HG03097 (cell line): ENCODE data around the gene ARHGAP11A.
"Not testable (repeated sequence)": the region's sequence is repeated elsewhere in the genome, so short reads cannot be mapped to it uniquely, and the experiment has no call there.

Experiments used
- ATAC-seq: cut with Tn5 transposase; IDR thresholded peaks from one replicate; pipeline ENCODE4 v1.9.1; 2021; ENCODE audit not compliant: unreplicated experiment, low FRiP score

ARHGAP11A gene

DNA sequence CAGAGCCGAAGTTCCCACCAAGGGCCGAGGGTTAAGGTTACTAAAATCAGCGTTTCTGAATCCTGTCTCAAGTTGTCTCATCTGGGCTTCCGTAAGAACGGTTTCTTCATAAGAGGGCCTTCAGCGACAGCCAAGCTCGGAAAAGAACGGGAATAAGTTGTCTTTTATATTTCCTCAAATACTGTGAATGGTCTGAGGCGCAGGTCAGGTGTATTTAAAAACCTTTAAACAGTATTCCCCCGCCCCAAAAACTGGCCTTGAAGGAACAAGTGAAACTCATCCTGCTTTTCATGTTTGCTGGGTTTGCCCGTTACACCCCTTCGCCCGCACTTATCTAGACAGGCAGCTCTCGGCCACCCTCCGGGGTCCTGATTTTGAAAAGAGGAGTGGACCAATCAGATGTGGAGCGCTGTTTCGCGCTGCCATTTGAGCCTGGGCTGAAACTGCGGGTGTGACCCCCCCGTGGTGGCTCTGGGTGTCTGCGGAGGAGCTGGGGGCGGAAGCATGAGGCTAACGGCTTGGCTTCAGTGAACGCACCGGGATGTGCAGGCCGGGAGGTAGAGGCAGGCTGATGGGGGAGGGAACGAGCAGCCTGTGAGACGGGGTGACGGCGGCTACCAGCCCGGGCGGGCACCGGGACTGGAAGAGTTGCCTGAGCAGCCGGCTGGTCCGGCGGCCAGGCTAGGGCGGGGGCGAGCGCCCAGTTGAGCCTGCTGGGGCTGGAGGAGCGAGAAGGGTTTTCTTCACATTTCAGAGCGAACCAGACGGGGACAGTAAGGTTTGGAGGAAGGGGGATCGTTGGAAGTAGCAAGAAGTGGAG lies at the start of gene ARHGAP11A:
Gene ARHGAP11A, plus strand, starts transcription at position 454 of the 820 bp plus-strand sequence. CDS start 708 bp downstream, outside the sequence.
- peak; percentile 56 for ATAC-seq

DNA sequence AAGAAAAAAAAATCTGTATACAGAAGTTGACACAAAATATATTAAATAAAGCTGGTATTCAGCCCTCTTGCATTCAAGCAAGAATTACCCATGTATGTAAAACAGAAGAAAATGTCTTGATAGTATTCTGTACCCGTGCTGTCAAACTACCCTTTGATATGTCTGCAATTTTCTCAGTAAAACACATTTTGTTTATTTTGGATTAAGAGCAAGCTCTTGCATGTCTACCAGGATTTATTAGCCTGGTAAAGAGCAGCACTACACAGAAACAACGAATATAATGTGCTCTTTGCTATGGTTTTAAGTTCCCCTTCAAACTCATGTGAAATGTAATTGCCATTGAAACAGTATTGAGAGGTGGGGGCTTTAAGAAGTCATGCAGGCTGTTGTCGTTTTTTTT lies 46.3 kb upstream of the ARHGAP11A start:
- ATAC-seq: not testable (repeated sequence)

- ATAC-seq: not testable (repeated sequence)
Measured at GRCh38 chr15:32578482-32578881, 36.8 kb upstream of the ARHGAP11A start.

DNA sequence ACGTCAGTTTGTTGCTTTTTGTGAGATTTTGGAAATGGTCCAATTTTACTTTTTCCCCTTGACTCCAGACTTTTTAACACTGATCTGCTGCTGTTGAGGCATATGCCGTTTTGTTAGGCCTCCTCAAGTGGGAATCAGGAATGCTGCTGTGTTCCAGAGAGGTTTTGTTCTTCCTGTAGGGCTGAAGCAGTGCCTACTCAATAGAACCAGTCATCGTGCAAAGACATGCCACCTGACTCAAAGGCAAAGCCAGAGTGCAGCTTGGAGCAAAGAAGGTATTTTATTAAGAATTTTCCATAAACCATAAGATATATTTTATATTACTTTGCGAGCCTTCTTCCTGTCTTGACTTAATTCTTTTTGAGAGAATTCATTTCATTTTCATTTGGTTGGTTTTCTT lies 29.5 kb upstream of the ARHGAP11A start:
- ATAC-seq: not testable (repeated sequence)

DNA sequence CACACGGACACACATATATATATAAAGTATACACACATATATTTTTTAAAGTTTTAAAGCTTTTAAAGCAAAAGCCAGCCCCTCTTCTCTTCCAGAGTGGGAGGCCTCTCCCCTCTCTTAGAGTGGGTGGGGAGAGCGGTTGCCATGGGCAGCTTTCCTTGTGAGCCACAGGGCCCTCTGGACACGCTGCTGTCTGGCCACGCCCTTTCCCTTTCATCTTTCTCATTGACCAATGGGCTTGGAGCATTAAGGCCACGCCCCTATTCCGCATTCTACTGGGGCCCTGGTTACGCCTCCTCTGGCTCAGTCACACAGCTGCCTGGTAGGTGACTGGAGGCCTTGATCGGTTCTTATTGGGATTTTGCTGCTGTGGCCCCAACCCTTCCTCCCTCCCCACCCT lies 22.2 kb upstream of the ARHGAP11A start, which contains the start of gene GOLGA8N:
Gene GOLGA8N, plus strand, starts transcription at position 306 of the 400 bp plus-strand sequence.
- not testable (repeated sequence) for ATAC-seq

DNA sequence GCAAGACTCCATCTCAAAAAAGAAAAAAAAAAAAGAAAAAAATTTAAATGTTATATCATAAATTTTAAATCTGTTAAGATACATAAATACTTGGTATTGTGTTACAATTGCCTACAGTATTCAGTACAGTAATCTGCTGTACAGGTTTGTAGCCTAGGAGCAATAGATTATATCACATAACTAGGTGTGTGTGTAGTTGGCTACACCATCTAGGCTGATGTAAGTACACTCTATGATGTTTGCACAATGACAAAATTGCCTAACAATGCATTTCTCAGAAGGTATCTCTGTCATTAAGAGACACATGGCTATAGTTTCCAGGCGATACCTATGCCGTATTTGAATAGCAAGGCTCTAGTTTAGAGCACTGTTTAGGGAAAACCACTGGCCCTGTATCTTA lies 5.8 kb upstream of the ARHGAP11A start:
- not testable (repeated sequence) for ATAC-seq

DNA sequence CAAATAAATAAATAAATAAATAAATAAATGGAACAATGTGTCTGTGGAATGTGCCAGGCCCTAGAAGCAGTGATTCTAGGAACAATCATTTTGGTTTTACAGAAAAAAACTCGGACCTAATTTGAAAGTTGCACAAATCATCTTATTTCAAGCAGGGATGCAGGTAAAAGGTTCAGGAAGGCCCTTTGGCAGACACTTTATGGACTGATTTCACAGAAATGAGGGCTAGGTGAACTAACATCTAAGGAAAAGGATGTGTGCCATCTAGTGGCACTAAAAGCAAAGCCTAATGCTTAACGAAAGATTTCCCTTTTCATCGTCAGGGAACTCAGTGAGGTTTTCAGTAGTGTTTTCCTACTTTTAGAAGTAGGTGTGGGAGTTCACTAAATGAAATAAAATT lies 4.6 kb upstream of the ARHGAP11A start:
- not testable (repeated sequence) for ATAC-seq

DNA sequence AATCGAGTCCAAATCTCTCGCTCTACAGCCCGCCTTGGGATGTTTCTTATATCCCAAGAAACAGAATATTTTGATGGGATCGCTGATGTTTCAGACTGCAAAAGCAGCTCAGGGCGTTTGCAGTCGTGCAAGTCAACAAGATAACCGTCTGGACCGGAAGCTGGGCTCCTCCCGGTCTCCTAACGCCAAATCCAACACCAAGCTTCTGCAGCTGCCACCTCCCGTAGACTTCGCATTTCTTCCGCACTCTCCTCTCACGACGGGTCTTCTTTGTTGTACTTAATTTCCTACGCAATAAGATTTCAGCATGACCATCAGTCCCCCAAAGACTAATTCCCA lies 623 bp upstream of the ARHGAP11A start:
- peak; percentile 17 for ATAC-seq

GRCh38 chr15:32615871-32616426 lies 645 bp downstream of the ARHGAP11A start:
- peak; percentile 25 for ATAC-seq

DNA sequence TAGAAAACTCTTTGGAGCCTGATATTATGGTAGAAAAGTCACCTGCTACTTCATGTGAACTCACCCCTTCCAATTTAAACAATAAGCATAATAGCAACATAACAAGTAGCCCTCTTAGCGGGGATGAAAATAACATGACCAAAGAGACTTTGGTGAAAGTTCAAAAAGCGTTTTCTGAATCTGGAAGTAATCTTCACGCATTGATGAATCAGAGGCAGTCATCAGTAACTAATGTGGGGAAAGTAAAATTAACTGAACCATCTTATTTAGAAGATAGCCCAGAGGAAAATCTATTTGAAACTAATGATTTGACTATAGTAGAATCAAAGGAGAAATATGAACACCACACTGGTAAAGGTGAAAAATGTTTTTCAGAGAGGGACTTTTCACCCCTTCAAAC lies 21.1 kb downstream of the ARHGAP11A start:
- ATAC-seq: no peak

DNA sequence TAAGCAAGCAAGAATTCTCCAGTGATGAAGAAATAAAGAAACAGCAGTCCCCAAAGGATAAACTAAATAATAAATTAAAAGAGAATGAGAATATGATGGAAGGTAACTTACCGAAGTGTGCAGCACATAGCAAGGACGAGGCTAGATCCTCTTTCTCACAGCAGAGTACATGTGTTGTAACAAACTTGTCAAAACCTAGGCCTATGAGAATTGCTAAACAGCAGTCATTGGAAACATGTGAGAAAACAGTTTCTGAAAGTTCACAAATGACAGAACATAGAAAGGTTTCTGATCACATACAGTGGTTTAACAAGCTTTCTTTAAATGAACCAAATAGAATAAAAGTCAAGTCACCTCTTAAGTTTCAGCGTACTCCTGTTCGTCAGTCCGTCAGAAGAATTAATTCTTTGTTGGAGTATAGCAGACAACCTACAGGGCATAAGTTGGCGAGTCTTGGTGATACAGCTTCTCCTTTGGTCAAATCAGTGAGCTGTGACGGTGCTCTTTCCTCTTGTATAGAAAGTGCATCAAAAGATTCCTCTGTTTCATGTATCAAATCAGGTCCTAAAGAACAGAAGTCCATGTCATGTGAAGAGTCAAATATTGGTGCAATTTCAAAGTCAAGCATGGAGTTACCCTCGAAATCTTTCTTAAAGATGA lies 21.7 kb downstream of the ARHGAP11A start:
- no peak for ATAC-seq

DNA sequence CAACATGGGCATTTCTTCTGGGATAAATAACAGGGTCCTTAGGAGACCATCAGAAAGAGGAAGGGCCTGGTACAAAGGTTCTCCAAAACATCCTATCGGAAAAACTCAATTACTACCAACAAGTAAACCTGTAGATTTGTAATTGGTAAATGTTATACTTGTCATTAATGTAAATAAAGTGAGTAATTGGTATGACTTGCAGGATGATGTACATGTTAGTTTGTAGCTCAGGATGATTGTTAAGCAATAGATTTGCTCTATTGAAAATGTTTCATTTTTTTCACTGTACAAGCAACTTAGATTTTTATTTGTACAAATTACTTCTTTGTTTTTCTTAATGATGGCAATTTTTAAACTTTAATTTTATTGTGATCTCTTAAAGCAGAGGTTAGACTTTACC lies 22.4 kb downstream of the ARHGAP11A start:
- ATAC-seq: no peak

DNA sequence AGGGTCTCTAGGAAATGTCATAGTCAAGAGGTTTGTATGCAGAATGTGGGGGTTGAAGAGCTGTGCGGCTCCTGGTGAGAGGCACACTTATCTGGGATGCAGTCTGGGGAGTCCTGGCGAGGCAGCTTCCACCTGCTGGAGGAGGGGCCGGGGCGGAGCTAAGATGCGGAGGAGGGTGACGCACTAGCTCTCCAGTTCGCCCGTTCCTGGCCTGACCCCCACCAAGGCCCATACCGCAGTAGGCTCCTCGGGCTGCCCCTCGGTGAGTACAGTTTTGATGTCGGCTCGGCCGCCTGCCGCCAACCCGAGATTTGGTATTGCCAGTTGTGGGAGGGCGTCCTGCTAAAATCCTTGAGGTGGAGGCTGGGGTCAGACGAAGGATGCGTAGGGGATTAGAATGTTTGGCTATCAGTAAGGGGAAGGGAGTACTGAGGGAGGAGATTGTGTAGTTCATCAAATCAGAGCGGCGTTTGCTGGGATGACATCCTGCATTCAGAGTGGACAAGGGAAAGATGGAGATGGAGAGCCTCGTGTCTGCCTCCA lies 26.3 kb downstream of the ARHGAP11A start, which contains the start of gene SCG5:
Gene SCG5, plus strand, starts transcription at position 194 of the 543 bp plus-strand sequence. CDS start 1,883 bp downstream, outside the sequence.
- ATAC-seq: no peak

- no peak for ATAC-seq
Measured at GRCh38 chr15:32642667-32643435, 27.5 kb downstream of the ARHGAP11A start.

GRCh38 chr15:32643907-32644445 lies 28.7 kb downstream of the ARHGAP11A start:
- no peak for ATAC-seq

DNA sequence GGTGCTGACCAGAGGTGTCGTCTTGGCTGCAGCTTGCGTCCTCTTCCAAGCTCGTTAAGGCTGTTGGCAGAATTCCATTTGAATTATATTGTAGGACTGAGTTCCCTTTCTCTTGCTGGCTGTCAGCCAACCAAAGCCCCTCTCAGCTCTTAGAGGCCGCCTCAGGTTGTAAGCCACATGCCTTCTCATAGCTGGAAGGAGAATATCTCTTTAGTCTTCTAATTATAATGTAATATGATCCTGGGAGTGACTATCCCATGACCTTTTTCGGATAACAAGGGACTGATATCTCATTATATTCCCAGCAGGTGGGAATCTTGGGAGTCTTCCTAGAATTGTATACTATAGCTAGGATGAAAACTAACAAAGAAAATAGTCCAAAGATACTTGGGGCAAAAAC lies 31.0 kb downstream of the ARHGAP11A start:
- no peak for ATAC-seq

GRCh38 chr15:32649342-32649741 lies 34.0 kb downstream of the ARHGAP11A start:
- ATAC-seq: no peak

GRCh38 chr15:32651229-32651837 lies 36.0 kb downstream of the ARHGAP11A start:
- no peak for ATAC-seq

- ATAC-seq: no peak
Measured at GRCh38 chr15:32652178-32652577, 36.9 kb downstream of the ARHGAP11A start.

DNA sequence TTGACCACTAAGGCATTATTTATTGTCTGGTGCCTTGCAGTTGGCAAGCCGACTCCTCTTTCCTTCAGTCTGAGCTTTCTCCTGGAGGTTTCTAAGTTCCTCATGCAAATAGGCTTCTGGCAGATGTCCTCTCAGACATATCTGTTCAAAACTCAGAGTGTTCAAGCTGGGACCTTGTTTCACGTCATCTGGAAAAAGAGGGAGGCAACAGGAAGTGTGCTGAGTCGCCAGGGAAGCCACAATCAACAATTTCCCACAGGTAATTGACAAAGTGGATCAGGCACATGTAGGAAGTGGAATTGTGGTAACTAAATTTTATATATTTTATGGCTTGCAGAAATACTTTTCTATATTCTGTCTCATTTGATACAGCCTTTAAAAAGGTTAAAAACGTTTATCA lies 40.8 kb downstream of the ARHGAP11A start:
- ATAC-seq: no peak
